Midbrain (tissue), 1 donor: Measurements from ENCODE around the gene LMO7.
"Not testable (repeated sequence)": the region's sequence is repeated elsewhere in the genome, so short reads cannot be mapped to it uniquely, and the experiment has no call there.

ENCODE experiments used
- DNase-seq: peaks from one replicate; lab custom pipeline; 2025; lab: John Stamatoyannopoulos, UW

LMO7 gene

GRCh38 chr13:75743072-75743471 lies 106.9 kb downstream of the LMO7 start:
- not testable (repeated sequence) for DNase-seq

DNA sequence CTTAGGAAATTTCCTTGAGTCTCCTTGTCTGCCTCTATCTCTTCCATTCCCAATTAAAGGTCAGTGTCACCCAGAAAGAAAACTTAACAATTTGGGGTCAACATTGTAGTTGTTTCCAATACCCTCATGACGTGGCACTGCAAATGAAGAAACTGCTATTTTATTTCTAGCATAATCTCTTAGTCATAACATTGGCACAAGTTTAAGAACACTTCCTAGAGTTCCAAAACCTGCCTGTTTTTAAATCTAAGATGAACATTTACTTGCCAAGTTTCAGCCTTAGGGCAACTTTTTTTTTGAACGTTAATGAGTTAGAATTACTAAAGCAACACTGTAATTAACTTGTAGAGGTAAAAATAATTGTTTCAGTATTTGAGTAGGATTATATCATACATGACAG lies 108.0 kb downstream of the LMO7 start:
- no peak for DNase-seq

GRCh38 chr13:75745387-75745786 lies 109.3 kb downstream of the LMO7 start:
- no peak for DNase-seq

DNA sequence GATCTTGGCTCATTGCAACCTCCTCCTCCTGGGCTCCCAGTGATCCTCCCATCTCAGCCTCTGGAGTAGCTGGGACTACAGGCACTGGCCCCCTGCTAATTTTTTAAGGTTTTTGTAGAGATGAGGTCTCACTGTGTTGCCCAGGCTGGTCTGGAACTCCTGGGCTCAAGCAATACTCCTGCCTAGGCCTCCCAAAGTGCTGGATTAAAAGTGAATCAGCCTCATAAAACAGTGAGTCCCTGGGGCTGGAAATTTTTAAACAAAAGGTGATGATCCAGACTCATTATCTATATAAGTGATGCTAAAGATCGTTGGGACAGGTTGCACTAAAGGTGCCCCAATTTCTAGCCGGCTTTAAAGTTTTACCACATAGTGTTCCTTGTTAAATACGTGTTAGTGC lies 112.7 kb downstream of the LMO7 start:
- no peak for DNase-seq

GRCh38 chr13:75749407-75749806 lies 113.3 kb downstream of the LMO7 start:
- no peak for DNase-seq

DNA sequence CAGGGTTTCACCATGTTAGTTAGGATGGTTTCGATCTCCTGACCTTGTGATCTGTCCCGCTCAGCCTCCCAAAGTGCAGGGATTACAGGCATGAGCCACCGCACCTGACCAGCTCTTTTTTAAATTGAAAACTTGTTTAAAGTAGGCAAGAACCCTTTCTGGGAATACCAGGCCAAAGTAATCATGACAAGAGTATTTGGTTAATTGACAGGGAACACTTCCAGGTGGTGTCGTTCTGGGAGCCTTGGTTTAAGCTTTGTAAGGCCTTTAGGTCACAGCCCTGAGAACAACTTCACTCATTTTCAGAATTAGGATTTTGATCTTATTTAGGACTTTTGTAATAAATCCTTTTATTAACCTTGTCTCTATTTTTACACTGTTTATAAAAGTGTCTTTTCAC lies 115.2 kb downstream of the LMO7 start:
- DNase-seq: no peak

DNA sequence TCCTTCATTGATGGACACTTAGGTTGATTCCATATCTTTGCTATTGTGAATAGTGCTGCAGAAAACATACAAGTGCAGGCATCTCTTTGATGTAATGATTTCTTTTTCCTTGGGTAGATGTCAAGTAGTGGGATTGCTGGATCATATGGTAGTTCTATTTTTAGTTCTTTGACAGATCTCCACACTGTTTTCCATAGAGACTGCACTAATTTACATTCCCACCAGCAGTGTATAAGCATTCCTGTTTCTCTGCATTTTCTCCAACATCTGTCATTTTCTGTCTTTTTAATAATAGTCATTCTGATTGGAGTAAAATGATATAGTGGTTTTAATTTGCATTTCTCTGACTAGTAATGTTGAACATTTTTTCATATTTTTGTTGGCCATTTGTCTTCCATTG lies 116.7 kb downstream of the LMO7 start:
- DNase-seq: no peak

DNA sequence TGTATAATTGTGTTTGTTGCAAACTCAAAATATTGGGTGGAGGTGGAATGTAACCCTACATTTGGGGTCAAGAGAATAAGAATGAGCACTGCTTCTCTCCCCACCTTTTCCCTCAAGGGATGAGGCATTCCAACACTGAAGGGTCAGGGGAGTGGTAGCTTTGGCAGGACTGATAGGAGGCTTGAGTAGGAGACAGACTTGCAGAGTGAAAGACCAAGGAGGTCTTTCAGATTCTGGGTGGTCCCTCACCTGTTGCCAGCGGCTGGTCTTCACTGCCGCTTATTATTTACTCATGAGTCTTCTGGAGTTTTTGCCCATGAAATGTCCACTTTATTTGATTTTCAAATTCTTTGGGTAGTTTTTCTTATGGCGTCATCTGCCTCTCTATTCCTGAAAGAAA lies 118.8 kb downstream of the LMO7 start:
- DNase-seq: no peak

DNA sequence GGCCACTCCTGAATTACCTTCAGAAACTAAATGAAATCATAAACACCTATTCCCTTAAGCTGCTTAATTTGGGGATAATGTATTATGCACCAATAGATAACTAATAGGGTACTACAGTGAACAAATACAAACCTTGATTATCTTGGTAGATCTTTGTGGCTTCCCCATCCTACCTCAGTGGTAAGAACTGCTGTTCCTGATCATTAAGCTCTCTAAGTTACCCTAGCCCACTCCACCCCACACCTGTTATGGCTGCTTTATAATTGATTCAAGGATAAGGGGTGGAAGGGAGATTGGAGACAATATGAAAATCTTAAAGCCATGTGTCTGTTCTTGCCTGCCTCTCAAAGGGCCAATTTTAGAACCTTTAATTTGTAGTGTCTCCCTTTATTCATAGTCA lies 121.2 kb downstream of the LMO7 start:
- no peak for DNase-seq

DNA sequence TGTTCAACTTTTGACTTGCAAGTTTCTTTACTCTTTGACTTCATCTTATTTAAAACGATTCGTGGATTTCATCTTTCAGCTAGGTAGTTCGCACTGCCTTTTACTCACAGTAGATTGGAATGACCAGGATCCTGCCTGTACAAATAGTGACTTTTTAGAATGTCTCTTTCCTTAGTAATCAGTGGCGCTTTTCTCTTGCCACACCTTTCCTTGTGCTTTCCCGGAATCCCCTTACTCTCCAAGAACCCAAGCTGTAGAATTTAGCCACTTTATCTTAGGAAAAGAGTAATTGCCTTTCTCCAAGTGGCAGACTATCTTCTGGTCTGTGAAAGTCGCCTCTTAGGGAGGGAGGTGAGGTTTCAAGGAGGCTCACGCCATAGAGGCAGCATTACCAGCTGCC lies 123.4 kb downstream of the LMO7 start:
- DNase-seq: no peak

GRCh38 chr13:75760131-75761021 lies 124.2 kb downstream of the LMO7 start:
- no peak for DNase-seq

- DNase-seq: no peak
These were observed 125.2 kb downstream of the LMO7 start for GRCh38 chr13:75761369-75761768.

- DNase-seq: no peak
These were observed 126.2 kb downstream of the LMO7 start for GRCh38 chr13:75762076-75762937.

GRCh38 chr13:75762955-75763354 lies 126.8 kb downstream of the LMO7 start:
- DNase-seq: no peak

- DNase-seq: no peak
These were observed 127.4 kb downstream of the LMO7 start for GRCh38 chr13:75763512-75763911.

DNA sequence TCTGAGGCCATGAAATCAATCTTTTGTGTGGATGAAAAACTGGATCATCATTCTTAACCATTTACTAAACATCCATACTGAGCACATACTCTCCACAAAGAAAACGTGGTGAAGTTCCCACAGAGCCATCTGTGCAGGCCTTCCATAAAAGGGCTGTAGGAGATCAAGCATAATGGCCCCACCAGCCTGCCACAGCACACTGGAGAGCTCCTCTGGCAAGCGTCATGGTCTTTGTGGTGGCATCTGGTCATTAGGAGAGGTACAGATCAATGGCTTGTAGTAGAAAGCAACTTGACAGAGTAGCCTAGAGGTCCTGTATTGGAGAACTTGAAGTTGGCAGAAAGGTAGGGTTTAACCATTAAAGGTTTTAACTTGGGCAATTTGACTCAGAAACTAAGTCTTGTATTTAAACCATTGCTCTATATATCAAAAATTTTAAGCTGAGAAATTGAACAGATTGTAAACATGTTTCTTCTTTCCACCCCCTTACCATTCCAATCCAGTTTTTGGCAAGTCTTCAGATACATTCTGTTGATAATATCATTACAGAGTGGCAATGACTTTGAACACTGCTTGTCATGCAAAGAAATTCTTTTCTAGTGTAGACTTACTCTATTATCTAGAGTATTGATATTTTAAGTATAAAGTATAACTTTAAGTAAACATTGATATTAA lies 128.3 kb downstream of the LMO7 start:
- DNase-seq: no peak

DNA sequence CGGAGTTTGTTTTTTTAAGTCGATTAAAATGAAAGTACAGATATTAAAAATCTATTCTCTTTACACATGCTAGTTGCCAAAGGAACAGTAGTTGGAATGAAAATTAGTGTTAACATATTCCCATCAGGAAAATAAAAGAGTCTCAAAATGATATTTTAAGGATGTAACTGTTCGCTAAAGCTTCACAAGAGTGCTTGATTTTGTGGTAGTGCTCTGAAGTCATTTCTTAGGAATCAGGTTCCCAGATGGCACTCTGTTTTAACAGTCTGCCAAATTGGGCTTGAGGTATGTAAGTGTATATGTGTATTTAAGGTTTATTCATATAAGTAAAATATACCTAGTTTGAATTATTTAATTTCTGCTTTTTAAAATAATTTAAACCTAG lies 128.8 kb downstream of the LMO7 start:
- no peak for DNase-seq

DNA sequence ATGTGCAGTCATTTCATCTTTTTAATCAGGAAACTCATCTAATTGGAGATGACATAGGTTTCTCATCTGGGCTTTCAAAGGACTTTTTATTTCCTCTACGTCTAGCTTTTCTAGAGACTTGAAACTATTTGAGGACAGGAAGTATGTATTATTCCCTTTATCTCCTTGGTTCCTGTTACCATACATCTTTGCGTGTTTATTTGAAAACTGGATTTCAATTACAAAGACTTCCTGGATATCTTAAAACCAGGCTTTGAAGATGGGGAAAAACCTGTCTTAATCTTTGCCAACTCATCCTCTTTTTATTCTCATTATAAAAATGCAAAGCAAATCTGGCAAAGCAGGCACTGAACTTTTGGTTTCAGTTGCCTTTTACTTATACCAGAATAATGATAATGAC lies 130.5 kb downstream of the LMO7 start:
- DNase-seq: no peak

DNA sequence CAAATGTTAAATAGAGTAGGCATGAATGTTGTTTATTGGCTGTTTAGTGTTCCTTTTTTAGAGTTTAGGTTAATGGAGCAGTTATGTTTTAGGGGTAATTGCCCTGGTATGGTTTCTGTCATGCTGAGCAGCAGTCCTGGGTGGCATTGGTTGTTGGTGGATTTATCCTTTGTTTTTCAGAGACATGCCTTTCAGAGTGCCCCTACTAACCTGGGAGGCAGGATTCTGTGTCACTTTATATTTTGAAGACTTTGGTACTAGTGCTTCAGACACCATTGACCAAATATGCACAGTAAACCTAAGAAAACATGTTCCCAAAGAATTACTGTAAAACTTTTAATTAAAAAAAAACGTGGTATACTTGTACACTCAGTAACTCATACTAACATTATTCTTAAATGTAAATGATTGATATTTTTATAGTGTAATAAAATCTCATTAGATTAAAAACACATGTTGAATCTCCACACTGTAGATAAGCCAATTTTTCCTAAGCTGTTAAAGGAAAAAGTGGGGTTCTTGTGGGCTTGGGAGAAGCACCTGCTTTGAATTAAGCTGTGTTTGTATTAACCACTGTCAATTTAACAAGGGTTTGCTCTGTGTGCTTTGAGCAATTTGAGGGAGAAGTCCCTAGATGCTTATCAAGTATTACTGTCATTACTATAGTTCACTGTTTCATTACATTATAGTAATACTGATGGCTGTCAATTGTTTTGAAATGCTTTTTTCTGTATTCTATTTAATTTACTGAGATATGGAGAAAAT lies 133.2 kb downstream of the LMO7 start:
- DNase-seq: no peak

DNA sequence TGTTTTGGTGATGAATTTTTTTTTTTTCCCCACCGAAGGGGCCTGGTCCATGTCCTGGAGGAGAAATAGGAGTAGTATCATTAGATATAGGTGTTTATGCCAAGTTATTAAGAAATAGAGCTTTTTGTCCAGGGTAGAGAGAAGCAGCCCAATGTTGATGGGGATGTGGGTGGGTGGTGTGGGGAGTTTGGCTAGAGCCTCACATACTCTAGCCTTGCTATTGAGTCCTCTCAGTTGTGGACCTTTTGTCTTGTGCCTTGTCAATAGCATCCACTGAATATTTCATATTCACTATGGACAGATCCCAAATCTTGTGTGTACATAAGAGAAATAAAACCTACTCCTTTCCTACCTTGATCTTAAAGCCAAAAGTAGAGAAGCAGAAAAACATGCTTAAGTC lies 134.0 kb downstream of the LMO7 start:
- no peak for DNase-seq

GRCh38 chr13:75770592-75771011 lies 134.5 kb downstream of the LMO7 start:
- no peak for DNase-seq

DNA sequence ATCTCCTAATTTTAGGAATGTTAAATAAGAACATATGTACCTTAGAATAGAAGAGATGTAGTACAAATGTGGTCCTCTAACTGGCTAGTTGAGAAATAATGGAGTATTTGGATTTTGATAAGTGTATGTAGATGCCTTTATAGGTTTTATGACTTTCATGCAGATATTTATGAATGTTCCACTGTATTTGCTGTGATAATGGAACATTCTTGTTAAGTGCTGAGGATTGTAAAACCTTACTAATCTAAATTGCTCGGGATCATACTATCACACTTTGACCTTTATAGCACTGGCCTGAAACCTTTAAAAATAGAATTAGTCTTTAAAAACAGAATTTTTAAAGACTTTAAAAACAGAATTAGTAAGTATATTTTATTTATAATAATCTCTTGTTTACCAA lies 135.1 kb downstream of the LMO7 start:
- no peak for DNase-seq
